Upper lobe of right lung (tissue), 1 donor: ENCODE results near the gene RNF5. TPM values are rescaled to one million over a fixed set of nuclear protein-coding genes. Genes with fewer than 3 reads are reported as not detected.

Experiments used
- ATAC-seq: fragments of 200-7000 bp; cut with Tn5 transposase; one replicate; pipeline ENCODE4 v1.9.1; 2020; ENCODE audit warnings: mild to moderate bottlenecking, moderate library complexity
- DNase-seq: peaks from one replicate; pipeline ENCODE4 v3.0.0-alpha.2; 2020
- H3K27ac ChIP-seq: fragments of 200-600 bp; one replicate; pipeline ENCODE4 v1.8.0; 2022
- H3K27me3 ChIP-seq: fragments of 200-600 bp; one replicate; pipeline ENCODE4 v1.8.0; 2022; ENCODE audit warnings: mild to moderate bottlenecking
- H3K36me3 ChIP-seq: fragments of 200-600 bp; one replicate; pipeline ENCODE4 v1.8.0; 2022
- H3K4me1 ChIP-seq: fragments of 200-600 bp; one replicate; pipeline ENCODE4 v1.8.0; 2022
- H3K4me3 ChIP-seq: fragments of 200-600 bp; one replicate; pipeline ENCODE4 v1.8.0; 2022; ENCODE audit warnings: mild to moderate bottlenecking
- H3K9me3 ChIP-seq: fragments of 200-600 bp; one replicate; pipeline ENCODE4 v1.8.0; 2022
- intact Hi-C: fragments of 100-400 bp; cut with DNase I; formaldehyde crosslinking; loops from one replicate; pipeline ENCODE4 v1.11.0; 2022
- total RNA-seq: library from RNA; stranded (reverse); fragmentation: NEBNext Ultra II Directional; extraction: Animal tissue kit (Norgen Biotek cat#: 25700); gene quantifications from one replicate; pipeline ENCODE4 v1.2.1, GENCODE V29; 2021
- TF ChIP-seq, protein P1 (sequence below): fragments of 200-600 bp; IDR thresholded peaks from one replicate; pipeline ENCODE4 v1.8.0; 2022; ENCODE audit warnings: antibody characterized with exemption
- donor health status: DM: no; HTN: yes; CAD: no; lungs with severe emphysema.

The RNF5 gene
- total RNA-seq, 1 donor from 2014 or later: 44.6 TPM

DNA sequence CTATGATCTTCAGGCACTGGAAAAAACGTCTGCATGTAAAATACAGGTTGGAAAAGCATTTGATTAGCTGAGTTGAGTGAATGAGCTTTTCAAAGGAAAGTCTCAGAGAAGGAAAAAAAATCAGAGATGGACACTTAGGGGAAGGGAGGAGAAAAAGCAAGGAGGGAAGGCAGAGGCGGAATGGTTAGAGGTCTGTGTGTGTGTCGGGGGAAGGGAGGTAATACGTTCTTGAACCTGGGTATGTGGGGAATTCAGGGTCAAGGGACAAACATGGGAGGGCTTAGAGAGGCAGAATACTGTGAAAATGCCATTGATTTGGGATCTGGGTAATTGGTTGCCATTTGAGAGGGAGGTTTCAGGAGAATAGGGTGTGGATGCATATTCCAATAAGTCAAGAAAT lies 31.5 kb upstream of the RNF5 start:
- peaks cover 27% of the 10 kb centered on the region for H3K27me3 ChIP-seq
- H3K27ac ChIP-seq: no peak overlapping the region
- TF ChIP-seq, protein P1, sequence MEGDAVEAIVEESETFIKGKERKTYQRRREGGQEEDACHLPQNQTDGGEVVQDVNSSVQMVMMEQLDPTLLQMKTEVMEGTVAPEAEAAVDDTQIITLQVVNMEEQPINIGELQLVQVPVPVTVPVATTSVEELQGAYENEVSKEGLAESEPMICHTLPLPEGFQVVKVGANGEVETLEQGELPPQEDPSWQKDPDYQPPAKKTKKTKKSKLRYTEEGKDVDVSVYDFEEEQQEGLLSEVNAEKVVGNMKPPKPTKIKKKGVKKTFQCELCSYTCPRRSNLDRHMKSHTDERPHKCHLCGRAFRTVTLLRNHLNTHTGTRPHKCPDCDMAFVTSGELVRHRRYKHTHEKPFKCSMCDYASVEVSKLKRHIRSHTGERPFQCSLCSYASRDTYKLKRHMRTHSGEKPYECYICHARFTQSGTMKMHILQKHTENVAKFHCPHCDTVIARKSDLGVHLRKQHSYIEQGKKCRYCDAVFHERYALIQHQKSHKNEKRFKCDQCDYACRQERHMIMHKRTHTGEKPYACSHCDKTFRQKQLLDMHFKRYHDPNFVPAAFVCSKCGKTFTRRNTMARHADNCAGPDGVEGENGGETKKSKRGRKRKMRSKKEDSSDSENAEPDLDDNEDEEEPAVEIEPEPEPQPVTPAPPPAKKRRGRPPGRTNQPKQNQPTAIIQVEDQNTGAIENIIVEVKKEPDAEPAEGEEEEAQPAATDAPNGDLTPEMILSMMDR: no peak
- H3K9me3 ChIP-seq: no peaks in the 10 kb centered on the region
- no peaks in the 10 kb centered on the region for H3K36me3 ChIP-seq
- no peak for DNase-seq
- no peak overlapping the region for H3K4me3 ChIP-seq
- H3K4me1 ChIP-seq: no peaks in the 10 kb centered on the region
- no peak for ATAC-seq
- intact Hi-C loops: no loop called here

DNA sequence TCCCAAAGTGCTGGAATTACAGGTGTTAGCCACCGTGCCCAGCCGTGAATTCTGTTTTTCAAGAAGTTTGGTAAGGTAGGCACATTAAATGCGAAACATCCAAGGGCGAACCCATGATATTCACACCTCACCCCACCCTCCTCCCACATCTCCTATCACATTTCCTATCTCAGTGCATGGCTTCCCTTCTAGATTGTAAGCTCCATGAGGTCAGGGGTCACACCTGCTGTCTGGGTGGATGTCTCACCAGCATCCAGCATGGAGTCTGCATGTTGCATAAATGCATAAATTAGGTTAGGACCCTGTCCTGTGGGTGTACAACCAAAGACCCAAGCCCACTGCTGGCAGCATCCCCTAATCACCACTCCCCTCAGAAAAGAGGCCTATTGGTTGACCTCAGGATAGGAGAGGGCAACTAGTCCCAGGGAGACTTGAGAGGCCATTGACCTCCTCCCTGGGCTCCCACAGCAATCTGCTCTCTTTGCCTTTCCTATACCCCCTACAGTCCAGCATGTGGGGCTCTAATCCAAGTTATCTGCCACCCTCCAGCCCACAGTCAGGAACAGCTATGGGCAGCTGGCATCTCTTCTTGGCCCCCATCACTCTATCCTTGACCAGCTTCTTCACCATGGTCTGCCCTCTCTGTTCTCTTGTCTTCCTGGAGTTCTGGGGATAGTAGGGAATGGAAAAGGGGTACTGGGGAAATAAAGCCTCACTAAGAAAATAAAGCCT lies 30.6 kb upstream of the RNF5 start:
- no peak overlapping the region for H3K4me3 ChIP-seq
- H3K4me1 ChIP-seq: peaks cover 6% of the 10 kb centered on the region
- H3K36me3 ChIP-seq: no peaks in the 10 kb centered on the region
- no peak for DNase-seq
- intact Hi-C loops: no loop called here
- H3K27me3 ChIP-seq: peaks cover 27% of the 10 kb centered on the region
- no peaks in the 10 kb centered on the region for H3K9me3 ChIP-seq
- ATAC-seq: no peak
- TF ChIP-seq, protein P1: peak; percentile 7
- H3K27ac ChIP-seq: no peak overlapping the region

DNA sequence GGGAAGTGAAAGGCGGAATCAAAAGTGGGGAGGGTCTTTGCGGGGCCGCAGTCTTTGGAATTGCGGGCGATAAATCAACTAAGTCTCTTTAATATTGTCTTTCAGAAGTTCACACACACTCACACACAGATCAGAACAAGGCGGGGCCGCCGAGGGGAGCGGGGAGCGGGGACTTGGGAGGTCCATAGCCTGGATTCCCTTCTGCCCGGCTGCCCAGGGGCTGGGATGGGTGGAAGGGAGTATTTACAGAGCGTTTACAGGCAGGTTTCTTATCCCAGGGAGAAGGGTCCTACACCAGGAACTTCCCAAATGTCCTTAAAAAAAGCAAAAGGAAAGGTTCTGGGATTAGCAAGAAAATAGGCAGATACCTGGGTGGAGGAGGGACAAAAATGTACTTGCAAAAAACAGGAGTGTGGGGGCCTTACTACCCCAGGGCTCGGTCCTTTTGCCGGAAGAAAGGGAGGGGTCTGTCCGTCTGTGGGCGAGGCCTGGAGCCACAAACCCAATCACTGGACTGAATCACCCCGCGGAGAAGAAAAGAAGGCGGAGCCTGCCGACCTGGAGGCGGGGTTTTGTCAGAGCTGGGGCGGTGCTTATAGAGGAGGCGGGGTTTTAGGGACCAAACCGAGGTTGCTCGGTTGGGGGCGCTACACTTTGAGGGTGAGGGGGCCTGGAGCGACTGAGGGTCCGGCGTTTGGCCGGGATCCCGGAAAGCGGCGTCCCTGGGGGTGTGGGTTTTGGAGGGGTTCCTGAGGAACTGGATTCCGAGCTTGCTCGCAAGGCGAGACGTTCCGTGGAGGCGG lies 29.7 kb upstream of the RNF5 start:
- Histone ChIP-seq H3K27me3 (peaks cover 27% of the 10 kb centered on the region), H3K4me3 (peak overlapping the region; percentile 14), H3K27ac (no peak overlapping the region), H3K4me1 (peaks cover 15% of the 10 kb centered on the region), H3K9me3 (no peaks in the 10 kb centered on the region), H3K36me3 (no peaks in the 10 kb centered on the region)
- ATAC-seq (peak; percentile 69), DNase-seq (peak; percentile 83)
- intact Hi-C loops: no loop called here
- TF ChIP-seq, protein P1: no peak

DNA sequence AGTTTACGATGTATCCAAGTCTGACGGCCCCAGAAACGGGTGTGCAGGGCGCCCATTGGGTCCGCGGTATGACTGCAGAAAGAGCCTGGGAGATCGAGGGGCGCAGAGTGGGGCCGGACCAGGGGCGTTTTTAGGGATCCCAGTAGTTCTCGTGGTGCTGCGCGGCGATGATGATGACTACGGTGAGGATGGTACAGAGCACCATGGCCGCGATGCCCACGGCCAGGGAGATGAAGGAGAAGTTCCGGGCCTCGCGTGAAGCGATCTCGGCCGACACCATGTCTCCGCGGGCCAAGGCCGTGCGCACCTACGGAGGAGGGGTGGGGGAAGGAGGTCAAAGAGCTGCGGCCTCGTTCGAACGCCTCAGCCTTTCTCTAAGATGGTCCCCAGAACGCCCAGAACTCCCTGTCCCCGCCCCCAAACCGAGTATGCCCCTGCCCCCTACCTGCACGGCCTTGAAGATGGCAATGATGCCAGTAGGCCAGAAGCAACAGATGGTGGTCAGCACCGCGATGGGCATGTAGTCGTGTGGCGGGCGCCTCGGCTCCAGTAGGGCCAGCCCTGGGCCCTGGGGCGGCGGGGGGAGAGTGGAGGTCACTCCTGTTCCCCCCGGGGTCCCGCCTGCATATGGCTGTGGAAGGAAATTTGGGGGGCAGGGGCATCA lies 29.0 kb upstream of the RNF5 start:
- H3K4me1 ChIP-seq: peaks cover 21% of the 10 kb centered on the region
- no peak for ATAC-seq
- no peak overlapping the region for H3K27ac ChIP-seq
- H3K27me3 ChIP-seq: peaks cover 27% of the 10 kb centered on the region
- peak overlapping the region; percentile 14 for H3K4me3 ChIP-seq
- H3K9me3 ChIP-seq: no peaks in the 10 kb centered on the region
- intact Hi-C loops: no loop called here
- no peak for DNase-seq
- no peaks in the 10 kb centered on the region for H3K36me3 ChIP-seq
- TF ChIP-seq, protein P1: no peak

DNA sequence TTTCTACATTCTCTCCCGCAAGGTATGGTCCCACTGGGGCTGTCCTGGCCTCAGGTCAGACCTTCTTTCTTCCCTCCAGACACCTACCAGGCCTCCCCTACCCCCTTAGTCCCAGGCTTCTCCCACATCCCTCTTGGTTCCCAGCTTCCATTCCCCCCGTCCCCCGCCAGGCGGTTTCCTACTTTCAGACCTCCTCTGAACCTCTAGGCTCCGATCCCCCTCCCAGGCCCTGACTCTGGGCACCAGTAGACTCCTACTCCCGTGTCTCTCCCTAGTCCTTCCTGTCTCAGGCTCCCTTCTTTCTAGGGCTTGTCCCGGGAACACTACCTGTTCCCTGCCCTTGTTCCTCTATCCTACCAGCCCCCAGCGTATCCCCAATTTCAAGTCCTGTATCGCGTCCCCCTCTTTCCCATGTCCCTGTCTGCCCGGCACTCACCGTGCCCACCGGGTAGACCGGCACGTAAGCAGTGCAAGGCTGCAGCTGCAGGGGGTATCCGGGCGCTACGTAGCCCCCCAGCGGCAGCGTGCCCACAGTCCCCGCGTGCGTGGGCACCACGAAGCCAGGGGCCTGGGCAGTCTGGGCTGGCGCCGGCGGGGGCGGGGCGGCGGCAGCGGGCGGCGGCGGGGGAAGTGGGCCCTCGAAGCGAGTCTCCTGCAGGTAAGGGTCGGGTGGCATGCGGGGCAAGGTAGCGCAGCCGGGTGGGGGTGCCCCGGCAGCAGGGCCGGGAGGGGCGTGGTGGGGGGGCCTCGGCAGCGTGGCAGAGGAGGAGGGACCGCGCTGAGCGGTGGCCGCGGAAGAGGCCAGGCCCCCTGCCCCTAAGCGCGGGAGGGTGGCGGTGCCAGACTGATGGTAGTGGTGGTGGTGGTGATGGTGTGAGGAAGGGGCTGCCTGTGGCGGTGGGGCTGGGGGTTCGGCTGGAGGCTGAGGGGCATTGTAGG lies 28.0 kb upstream of the RNF5 start:
- intact Hi-C loops: no loop called here
- DNase-seq (no peak), ATAC-seq (no peak)
- no peaks in the 10 kb centered on the region for H3K9me3 ChIP-seq
- no peak overlapping the region for H3K27ac ChIP-seq
- TF ChIP-seq, protein P1: no peak
- no peaks in the 10 kb centered on the region for H3K36me3 ChIP-seq
- H3K27me3 ChIP-seq: peaks cover 27% of the 10 kb centered on the region
- peaks cover 28% of the 10 kb centered on the region for H3K4me1 ChIP-seq
- no peak overlapping the region for H3K4me3 ChIP-seq
